LNCAP (cell line): ENCODE measurements around the gene PPP1CC.

Experiments used
- CTCF ChIP-seq: fragments of 450-650 bp; IDR thresholded peaks from 2 replicates; pipeline ENCODE4 v1.5.1; 2017; ENCODE audit warnings: mild to moderate bottlenecking

The PPP1CC gene

GRCh38 chr12:110732572-110732971 is 10.1 kb downstream of the PPP1CC start:
- no peak for TF ChIP-seq CTCF

GRCh38 chr12:110731479-110731878 is 11.2 kb downstream of the PPP1CC start:
- TF ChIP-seq CTCF, result no peak

GRCh38 chr12:110728628-110729027 is 14.1 kb downstream of the PPP1CC start:
- TF ChIP-seq CTCF, result no peak

GRCh38 chr12:110726708-110727369 is 15.9 kb downstream of the PPP1CC start:
- TF ChIP-seq CTCF, result no peak

- no peak for TF ChIP-seq CTCF
Measured at GRCh38 chr12:110726028-110726427, 16.7 kb downstream of the PPP1CC start.

- no peak for TF ChIP-seq CTCF
Measured at GRCh38 chr12:110725267-110725666, 17.4 kb downstream of the PPP1CC start.

- no peak for TF ChIP-seq CTCF
Measured at GRCh38 chr12:110721570-110721969, 21.1 kb downstream of the PPP1CC start.

GRCh38 chr12:110720516-110720915 is 22.2 kb downstream of the PPP1CC start:
- TF ChIP-seq CTCF, result no peak
